ENCODE data around the gene JPH4.

- no peak for TF ChIP-seq CTCF (IDR thresholded peaks at IDR 0.05; ENCODE audit: control extremely low read depth in 1 of 3, insufficient read depth in 1 of 3, low read depth in 1 of 3, low read length in 3 of 3)
- TF ChIP-seq MAX (IDR thresholded peaks at IDR 0.05) = no peak
- no peak for TF ChIP-seq JUN (IDR thresholded peaks at IDR 0.05; ENCODE audit: low read depth, low read length)
- TF ChIP-seq RFX5 (IDR thresholded peaks at IDR 0.05; ENCODE audit: borderline replicate concordance, low read depth, low read length) = no peak
- TF ChIP-seq POLR2A (IDR thresholded peaks at IDR 0.05; ENCODE audit: control extremely low read depth in 1 of 2, low read depth in 2 of 2, low read length in 2 of 2) = no peak
- TF ChIP-seq SIRT6 (IDR thresholded peaks at IDR 0.05; ENCODE audit: low read length) = no peak
- no peak for TF ChIP-seq HDAC6 (IDR thresholded peaks at IDR 0.05; ENCODE audit: low read depth, low read length)
These were observed 57.6 kb downstream of the JPH4 start for GRCh38 chr14:23520899-23521533.

Measured in H1 (cell line).